Endothelial cell of umbilical vein (primary cell): ENCODE data around the gene TADA2A. TPM values are rescaled to one million over a fixed set of nuclear protein-coding genes. Genes with fewer than 3 reads are reported as not detected.

Source experiments
- BruUV-seq: library from RNA; stranded (reverse); fragments of 400-500 nt; replicated peaks from 2 replicates; lab custom pipeline; 2021; lab: Mats Ljungman, UMichigan
- CTCF ChIA-PET: fragments of 300-600, 350-600 bp; sonication (Branson Sonifier 250); formaldehyde crosslinking; loops from one replicate; lab custom pipeline; 2021; ENCODE audit warnings: antibody characterized with exemption, inconsistent platforms; lab: Charles Lee
- POLR2A ChIA-PET: fragments of 300-600, 350-600 bp; sonication (Branson Sonifier 250); formaldehyde crosslinking; loops from one replicate; lab custom pipeline; 2021; ENCODE audit warnings: antibody characterized with exemption, inconsistent platforms; lab: Charles Lee
- DNase-seq: peaks from one replicate; pipeline ENCODE4 v3.0.0-alpha.2; 2011; ENCODE audit warnings: low read depth, low spot score
- FAIRE-seq: peaks from 2 replicates; lab custom pipeline; 2011; peaks lifted over from hg19 to GRCh38; lab: Jason Lieb, UNC
- H2AFZ ChIP-seq: 2 replicates; pipeline ENCODE4 v1.6.0; 2012; ENCODE audit warnings: low read depth, low read length, control low read depth, inconsistent platforms
- H3K27ac ChIP-seq: 2 replicates; pipeline ENCODE4 v1.5.1; 2011; ENCODE audit warnings: low read depth, mild to moderate bottlenecking, control low read depth, low read length, moderate library complexity; ENCODE audit not compliant: insufficient read depth
- H3K27me3 ChIP-seq, 2 experiments: 2 replicates each; pipeline versions ENCODE4 v1.6.0 to v1.6.1; 2011; ENCODE audit warnings: low read length in 2 of 2, mixed read lengths in 1 of 2; ENCODE audit not compliant: control insufficient read depth in 2 of 2, insufficient read depth in 2 of 2
- H3K36me3 ChIP-seq, 2 experiments: 2 replicates in 1 of 2; 3 replicates in 1 of 2; pipeline ENCODE4 v1.5.1; 2011; ENCODE audit warnings: low read length in 2 of 2, mild to moderate bottlenecking in 1 of 2, moderate library complexity in 1 of 2; ENCODE audit not compliant: control insufficient read depth in 2 of 2, insufficient read depth in 2 of 2; ENCODE audit errors: extremely low read depth in 1 of 2
- H3K4me1 ChIP-seq: 3 replicates; pipeline ENCODE4 v1.5.1; 2011; ENCODE audit warnings: mild to moderate bottlenecking, low read length; ENCODE audit not compliant: control insufficient read depth, insufficient read depth; ENCODE audit errors: extremely low read depth
- H3K4me2 ChIP-seq: 2 replicates; pipeline ENCODE4 v1.6.1; 2011; ENCODE audit warnings: low read length, control low read depth, mixed read lengths; ENCODE audit not compliant: insufficient read depth
- H3K4me3 ChIP-seq, 3 experiments: fragments of 200-600 bp in 1 of 3; sonication (generic), shearing (Covaris generic) in 1 of 3; replicated peaks in 1 of 3; 2 replicates each; pipeline ENCODE4 v1.5.1; 2011 to 2016; ENCODE audit warnings: control low read depth in 3 of 3, low read length in 3 of 3, mild to moderate bottlenecking in 2 of 3, inconsistent platforms in 1 of 3, low read depth in 1 of 3, moderate library complexity in 1 of 3; ENCODE audit not compliant: insufficient read depth in 1 of 3
- H3K79me2 ChIP-seq: 2 replicates; pipeline ENCODE4 v1.6.0; 2012; ENCODE audit warnings: low read length, inconsistent platforms; ENCODE audit not compliant: control insufficient read depth, insufficient read depth
- H3K9ac ChIP-seq: replicated peaks from 2 replicates; pipeline ENCODE3; 2011; ENCODE audit warnings: low read length, control low read depth; ENCODE audit not compliant: insufficient read depth; ENCODE audit errors: extremely low read depth
- H3K9me1 ChIP-seq: replicated peaks from 3 replicates; pipeline ENCODE4 v1.6.0; 2011; ENCODE audit warnings: mild to moderate bottlenecking, low read length; ENCODE audit not compliant: control insufficient read depth, insufficient read depth; ENCODE audit errors: extremely low read depth
- H3K9me3 ChIP-seq: replicated peaks from 2 replicates; pipeline ENCODE4 v1.5.1; 2012; ENCODE audit warnings: low read length, inconsistent platforms; ENCODE audit not compliant: control insufficient read depth, insufficient read depth
- H4K20me1 ChIP-seq: replicated peaks from 2 replicates; pipeline ENCODE3; 2011; ENCODE audit warnings: mild to moderate bottlenecking, low read length; ENCODE audit not compliant: control insufficient read depth, insufficient read depth; ENCODE audit errors: extremely low read depth
- CTCF ChIP-seq, 2 donors: IDR thresholded peaks; 1 replicate in 1 of 2; 2 replicates in 1 of 2; pipeline ENCODE4 v1.5.1; 2011; ENCODE audit warnings: low read length in 2 of 2, mild to moderate bottlenecking in 2 of 2, moderate library complexity in 2 of 2, control low read depth in 1 of 2, inconsistent platforms in 1 of 2, low read depth in 1 of 2; ENCODE audit not compliant: insufficient read depth in 1 of 2; ENCODE audit errors: extremely low read depth in 1 of 2
- EZH2 ChIP-seq: IDR thresholded peaks from 2 replicates; pipeline ENCODE4 v1.6.1; 2012; ENCODE audit warnings: borderline replicate concordance, low read depth, mild to moderate bottlenecking, moderate library complexity, low read length, inconsistent platforms; ENCODE audit not compliant: severe bottlenecking
- FOS ChIP-seq: IDR thresholded peaks from 2 replicates; pipeline ENCODE4 v1.6.1; 2011; ENCODE audit warnings: mild to moderate bottlenecking, low read length, moderate library complexity, borderline replicate concordance; ENCODE audit not compliant: insufficient read depth
- GATA2 ChIP-seq: IDR thresholded peaks from 2 replicates; pipeline ENCODE4 v1.7.0; 2011; ENCODE audit warnings: low read depth, mild to moderate bottlenecking, moderate library complexity, mixed read lengths, low read length; ENCODE audit not compliant: insufficient read length, insufficient read depth
- JUN ChIP-seq: IDR thresholded peaks from 2 replicates; pipeline ENCODE4 v1.6.1; 2011; ENCODE audit warnings: borderline replicate concordance, low read depth; ENCODE audit not compliant: insufficient read length, insufficient read depth
- MAX ChIP-seq: IDR thresholded peaks from 2 replicates; pipeline ENCODE4 v1.6.1; 2011; ENCODE audit not compliant: insufficient read depth, insufficient read length
- MYC ChIP-seq: IDR thresholded peaks from one replicate; pipeline ENCODE4 v1.6.1; 2011; ENCODE audit warnings: mild to moderate bottlenecking, low read depth, low read length
- POLR2A ChIP-seq: IDR thresholded peaks from 2 replicates; pipeline ENCODE4 v1.6.1; 2012; ENCODE audit warnings: low read depth, mild to moderate bottlenecking, control low read depth, low read length
- POLR2AphosphoS5 ChIP-seq: IDR thresholded peaks from 2 replicates; pipeline ENCODE4 v1.6.1; 2012; ENCODE audit warnings: low read depth, mild to moderate bottlenecking, control low read depth, low read length, moderate library complexity; ENCODE audit not compliant: insufficient read depth
- dilution Hi-C: fragments of 300-500 bp; cut with MboI; formaldehyde crosslinking; loops from one replicate; pipeline ENCODE4 v1.15.0; 2019; ENCODE audit warnings: low sequenced_read_pairs; ENCODE audit not compliant: extremely low pct_ligation_motif_present
- intact Hi-C: fragments of 100-400 bp; cut with micrococcal nuclease; formaldehyde crosslinking; loops from one replicate; pipeline ENCODE4 v1.10.0; 2022
- polyA plus RNA-seq, 4 experiments: library from polyadenylated mRNA; depleted of rRNA in 3 of 4; stranded (reverse) in 3 of 4; unstranded in 1 of 4; fragments of >200 nt; gene quantifications; 2 replicates each; pipeline versions ENCODE4 v1.2.1 to v1.2.3, GENCODE V29; 2011 to 2012; ENCODE audit warnings: missing spikeins in 1 of 4
- total RNA-seq: library from RNA; stranded (reverse); gene quantifications from 2 replicates; pipeline ENCODE4 v1.2.3, GENCODE V29; 2021

The TADA2A gene
- total and polyA plus RNA-seq, 2 donors (not counting 3 experiments of a cell fraction or from before 2014, with no cell fraction given) = 9.9 to 22.4 TPM

GRCh38 chr17:37359682-37360188 lies 47.0 kb upstream of the TADA2A start:
- dilution Hi-C loops (no loop called here), intact Hi-C loops (loop anchor here (1.0 to 5.0 kb wide), 4 partner anchors 48 to 812 kb away; partner anchors contain the start of genes ACACA, SYNRG and TADA2A)
- Histone ChIP-seq H3K79me2 (peaks cover 41% of the 10 kb centered on the region), H4K20me1 (no peaks in the 10 kb centered on the region), H3K4me1 (peaks cover 21% of the 10 kb centered on the region), H3K27ac (peak overlapping the region; percentile 42), H3K9ac (peak overlapping the region; percentile 53), H3K27me3 (no peaks in the 10 kb centered on the region), H2AFZ (peak overlapping the region; percentile 53), H3K9me1 (no peaks in the 10 kb centered on the region), H3K4me2 (peak overlapping the region; percentile 19), H3K36me3 (no peaks in the 10 kb centered on the region), H3K4me3 (peak overlapping the region in 2 of 3 experiments; percentile 4 to 43), H3K9me3 (no peaks in the 10 kb centered on the region)
- BruUV-seq = TSS peak; percentile 88
- CTCF ChIA-PET = interaction anchor here (0.8 to 2.8 kb wide), 4 partner anchors 12 to 26 kb away, joined by 4 to 41 read pairs (median 4); no protein-coding TSS in a partner anchor
- POLR2A ChIA-PET = no interaction called here
- no peak for FAIRE-seq
- no peak for TF ChIP-seq GATA2
- TF ChIP-seq MYC = no peak
- no peak for TF ChIP-seq CTCF (IDR thresholded peaks at IDR 0.05; ENCODE audit: extremely low read depth in 1 of 2, insufficient read depth in 1 of 2, low read depth in 1 of 2, low read length in 2 of 2)
- no peak for TF ChIP-seq MAX
- no peak for TF ChIP-seq FOS
- no peak for TF ChIP-seq POLR2A
- no peak for TF ChIP-seq POLR2AphosphoS5
- no peak for TF ChIP-seq JUN
- TF ChIP-seq EZH2 = no peak
- DNase-seq = no peak
